IMR-90 (cell line): ENCODE results near the gene ZNF621.

Experiments
- MXI1 ChIP-seq: IDR thresholded peaks from 2 replicates; pipeline ENCODE4 v1.6.1; 2012; ENCODE audit warnings: low read depth, mild to moderate bottlenecking, low read length, moderate library complexity, borderline replicate concordance
- SMC3 ChIP-seq: fragments of 150-350 bp; IDR thresholded peaks from 2 replicates; pipeline ENCODE4 v1.6.1; 2016; ENCODE audit warnings: low read depth, mild to moderate bottlenecking, antibody characterized with exemption, low read length, moderate library complexity
- TF ChIP-seq, protein P1 (sequence below): conservative IDR thresholded peaks from 2 replicates; pipeline ENCODE4 v1.5.1; 2012; ENCODE audit warnings: mild to moderate bottlenecking, low read depth, low read length, improper control_type of control experiment

DNA sequence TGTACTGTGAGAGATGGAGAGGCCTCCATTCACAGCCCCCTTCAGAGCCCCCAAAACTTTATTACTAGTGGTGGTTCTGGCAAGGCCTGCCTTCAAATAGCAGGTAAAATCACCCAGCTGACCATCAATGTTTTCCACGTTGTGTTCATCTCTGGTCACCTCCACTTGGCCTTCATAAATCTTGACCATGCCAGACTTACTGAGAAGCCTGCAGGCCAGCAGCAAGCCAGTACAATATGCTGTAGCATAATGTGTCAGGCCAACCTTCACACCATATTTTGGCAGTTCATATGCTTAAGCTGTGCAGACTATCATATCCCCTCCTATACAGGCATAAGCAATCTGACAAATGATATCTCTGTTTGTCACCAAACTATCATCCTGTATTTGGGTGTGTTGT lies 62.1 kb downstream of the ZNF621 start:
- TF ChIP-seq, protein P1, sequence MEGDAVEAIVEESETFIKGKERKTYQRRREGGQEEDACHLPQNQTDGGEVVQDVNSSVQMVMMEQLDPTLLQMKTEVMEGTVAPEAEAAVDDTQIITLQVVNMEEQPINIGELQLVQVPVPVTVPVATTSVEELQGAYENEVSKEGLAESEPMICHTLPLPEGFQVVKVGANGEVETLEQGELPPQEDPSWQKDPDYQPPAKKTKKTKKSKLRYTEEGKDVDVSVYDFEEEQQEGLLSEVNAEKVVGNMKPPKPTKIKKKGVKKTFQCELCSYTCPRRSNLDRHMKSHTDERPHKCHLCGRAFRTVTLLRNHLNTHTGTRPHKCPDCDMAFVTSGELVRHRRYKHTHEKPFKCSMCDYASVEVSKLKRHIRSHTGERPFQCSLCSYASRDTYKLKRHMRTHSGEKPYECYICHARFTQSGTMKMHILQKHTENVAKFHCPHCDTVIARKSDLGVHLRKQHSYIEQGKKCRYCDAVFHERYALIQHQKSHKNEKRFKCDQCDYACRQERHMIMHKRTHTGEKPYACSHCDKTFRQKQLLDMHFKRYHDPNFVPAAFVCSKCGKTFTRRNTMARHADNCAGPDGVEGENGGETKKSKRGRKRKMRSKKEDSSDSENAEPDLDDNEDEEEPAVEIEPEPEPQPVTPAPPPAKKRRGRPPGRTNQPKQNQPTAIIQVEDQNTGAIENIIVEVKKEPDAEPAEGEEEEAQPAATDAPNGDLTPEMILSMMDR, result no peak
- TF ChIP-seq SMC3 (no peak), MXI1 (no peak)
